ENCODE measurements around the gene ICA1L. TPM values are rescaled to one million over a fixed set of nuclear protein-coding genes. Genes with fewer than 3 reads are reported as not detected.
"Not testable (repeated sequence)": the region's sequence is repeated elsewhere in the genome, so short reads cannot be mapped to it uniquely, and the experiment has no call there.

Gene ICA1L
- total RNA-seq, 1 experiment from 2014 or later = 3.3 TPM

DNA sequence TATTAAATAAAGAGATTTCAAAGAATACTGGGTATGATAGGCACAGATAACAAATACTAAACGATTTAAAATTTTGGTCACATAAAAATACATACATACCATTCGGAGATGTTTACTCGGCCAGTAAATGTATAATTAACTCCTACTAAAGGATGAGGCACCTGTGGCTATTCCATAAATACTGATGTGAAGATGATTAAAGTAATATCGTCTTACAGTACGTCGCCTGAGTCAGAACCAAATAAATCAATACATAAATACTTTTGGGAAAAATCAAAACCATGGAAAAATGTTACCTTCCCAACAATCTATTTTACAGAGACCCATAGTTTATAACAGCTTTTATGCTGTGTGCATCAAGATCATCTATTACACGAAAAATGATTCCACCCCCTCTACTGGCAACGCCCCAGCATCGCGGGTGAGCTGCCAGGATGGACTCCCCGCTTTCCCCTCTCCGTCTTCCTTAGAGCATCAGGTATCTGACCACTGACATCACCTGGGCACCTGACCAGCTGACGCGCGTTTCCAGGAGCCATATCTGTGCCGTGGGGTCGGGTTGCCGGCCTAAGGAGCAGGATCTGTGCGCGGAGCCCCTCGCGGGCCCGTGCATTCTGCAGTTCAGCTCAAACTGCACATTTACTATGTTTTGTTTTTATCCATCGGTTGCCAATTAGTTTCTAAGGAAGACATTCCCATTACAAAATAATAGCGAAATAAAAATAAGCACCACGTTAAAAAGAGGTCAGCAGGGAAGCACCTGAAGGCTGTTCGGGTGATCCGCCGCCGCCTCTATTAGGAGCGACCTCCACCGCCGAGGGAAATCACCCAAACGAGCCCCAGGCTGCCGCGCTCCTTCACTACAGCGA, 901 bp downstream of the ICA1L start:
- no peaks in the 10 kb centered on the region for H3K27me3 ChIP-seq
- peak; percentile 47 for DNase-seq
- peak overlapping the region; percentile 73 for H3K4me3 ChIP-seq
- no peaks in the 10 kb centered on the region for H3K36me3 ChIP-seq
- H3K9me3 ChIP-seq = no peaks in the 10 kb centered on the region

DNA sequence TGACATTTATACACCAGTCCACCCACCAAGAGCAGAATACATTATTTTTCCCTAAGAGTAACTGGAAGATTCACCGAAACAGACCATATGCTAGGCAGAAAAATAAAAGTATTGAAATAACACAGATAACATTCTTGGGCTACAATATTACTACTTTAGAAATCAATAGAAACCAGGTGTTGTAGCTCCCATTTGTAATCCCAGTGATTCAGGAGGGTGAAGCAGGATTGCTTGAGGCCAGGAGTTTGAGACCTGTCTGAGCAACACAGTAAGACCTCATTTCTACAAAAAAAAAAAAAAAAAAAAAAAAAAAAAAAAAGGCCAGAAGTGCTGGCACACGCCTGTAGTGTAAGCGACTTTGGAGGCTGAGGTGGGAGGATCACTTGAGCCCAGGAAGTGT, 9.6 kb downstream of the ICA1L start:
- Histone ChIP-seq H3K9me3 (no peaks in the 10 kb centered on the region), H3K36me3 (no peaks in the 10 kb centered on the region)
- no peak for DNase-seq

DNA sequence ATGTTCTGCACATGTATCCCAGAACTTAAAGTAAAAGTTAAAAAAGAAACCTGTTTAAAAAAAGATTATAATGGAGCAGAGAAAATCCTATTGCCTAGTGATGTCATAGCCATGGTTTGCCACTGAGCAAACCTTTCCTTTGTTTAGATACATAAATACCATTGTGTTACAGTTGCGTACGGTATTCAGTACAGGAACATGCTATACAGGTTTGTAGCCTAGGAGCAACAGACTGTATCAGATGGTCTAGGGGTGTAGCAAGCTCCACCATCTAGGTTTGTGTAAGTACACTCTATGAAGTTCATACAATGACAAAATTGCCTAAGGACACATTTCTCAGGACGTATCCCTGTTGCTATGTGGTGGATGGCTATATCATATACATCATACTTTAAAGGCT, 13.0 kb downstream of the ICA1L start:
- no peak overlapping the region for H3K4me3 ChIP-seq
- no peaks in the 10 kb centered on the region for H3K9me3 ChIP-seq
- DNase-seq = no peak
- no peaks in the 10 kb centered on the region for H3K27me3 ChIP-seq
- H3K36me3 ChIP-seq = no peaks in the 10 kb centered on the region

More for the DNA sequence above, 9.6 kb downstream of the ICA1L start:
- no peaks in the 10 kb centered on the region for H3K27me3 ChIP-seq
- H3K4me3 ChIP-seq = no peak overlapping the region

DNA sequence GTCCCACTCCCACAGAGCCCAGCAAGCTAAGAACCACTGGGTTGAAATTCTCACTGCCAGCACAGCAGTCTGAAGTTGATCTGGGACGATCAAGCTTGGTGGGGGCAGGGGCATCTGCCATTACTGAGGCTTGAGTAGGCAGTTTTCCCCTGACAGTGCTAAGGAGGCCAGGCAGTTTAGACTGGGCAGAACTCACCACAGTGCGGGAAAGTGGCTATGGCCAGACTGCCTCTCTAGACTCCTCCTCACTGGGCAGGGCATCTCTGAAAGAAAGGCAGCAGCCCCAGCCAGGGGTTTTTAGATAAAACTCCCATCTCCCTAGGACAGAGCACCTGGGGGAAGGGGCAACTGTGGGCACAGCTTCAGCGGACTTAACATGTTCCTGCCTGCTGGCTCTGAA, 22.2 kb downstream of the ICA1L start:
- not testable (repeated sequence) for DNase-seq, H3K27me3 ChIP-seq, H3K9me3 ChIP-seq, H3K36me3 ChIP-seq, H3K4me3 ChIP-seq

DNA sequence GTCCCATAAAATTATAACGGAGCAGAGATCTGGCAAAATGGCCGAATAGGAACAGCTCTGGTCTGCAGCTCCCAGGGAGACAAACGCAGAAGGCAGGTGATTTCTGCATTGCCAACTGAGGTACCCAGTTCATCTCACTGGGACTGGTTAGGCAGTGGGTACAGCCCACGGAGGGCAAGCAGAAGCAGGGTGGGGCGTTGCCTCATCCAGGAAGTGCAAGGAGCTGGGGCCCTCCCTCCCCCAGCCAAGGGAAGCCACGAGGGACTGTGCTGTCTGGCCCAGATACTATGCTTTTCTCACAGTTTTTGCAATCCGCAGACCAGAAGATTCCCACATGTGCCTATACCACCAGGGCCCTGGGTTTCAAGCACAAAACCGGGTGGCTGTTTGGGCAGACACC, 22.8 kb downstream of the ICA1L start:
- H3K36me3 ChIP-seq = no peaks in the 10 kb centered on the region
- no peak overlapping the region for H3K4me3 ChIP-seq
- no peak for DNase-seq
- H3K27me3 ChIP-seq = no peaks in the 10 kb centered on the region
- H3K9me3 ChIP-seq = no peaks in the 10 kb centered on the region

DNA sequence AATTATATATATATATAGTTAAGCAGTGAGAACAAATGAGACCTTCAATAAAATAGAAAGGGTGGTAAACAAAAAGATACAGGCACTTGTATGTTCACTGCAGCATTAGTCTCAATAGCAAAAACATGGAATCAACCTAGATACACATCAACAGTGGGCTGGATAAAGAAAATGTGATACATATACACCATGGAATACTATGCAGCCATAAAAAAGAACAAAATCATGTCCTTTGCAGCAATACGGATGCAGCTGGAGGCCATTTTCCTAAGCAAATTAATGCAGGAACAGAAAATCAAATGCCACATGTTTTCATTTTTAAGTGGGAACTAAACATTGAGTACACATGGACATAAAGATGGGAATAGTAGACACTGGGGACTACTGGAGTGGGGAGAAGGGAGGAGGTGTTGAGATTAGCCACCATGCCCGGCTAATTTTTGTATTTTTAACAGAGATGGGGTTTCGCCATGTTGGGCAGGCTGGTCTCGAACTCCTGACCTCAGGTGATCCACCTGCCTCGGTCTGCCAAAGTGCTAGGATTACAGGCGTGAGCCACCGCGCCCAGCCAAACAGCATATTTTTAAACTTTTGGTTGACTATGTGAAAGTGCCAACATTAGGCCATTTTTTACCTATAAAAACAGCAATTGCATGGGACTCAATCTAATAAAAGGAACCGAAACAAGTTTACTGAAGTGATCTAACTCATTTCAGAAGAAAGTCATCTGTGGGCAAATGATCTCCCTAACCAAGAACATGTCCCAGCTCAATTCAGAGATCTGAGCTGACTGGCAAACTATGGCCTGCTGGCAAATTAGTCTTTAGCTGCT, 23.7 kb downstream of the ICA1L start:
- no peaks in the 10 kb centered on the region for H3K36me3 ChIP-seq
- H3K4me3 ChIP-seq = no peak overlapping the region
- no peaks in the 10 kb centered on the region for H3K27me3 ChIP-seq
- H3K9me3 ChIP-seq = 0 out of 2 replicates have a peak, but pooled peaks cover 5% of the 10 kb centered on the region
- DNase-seq = no peak

DNA sequence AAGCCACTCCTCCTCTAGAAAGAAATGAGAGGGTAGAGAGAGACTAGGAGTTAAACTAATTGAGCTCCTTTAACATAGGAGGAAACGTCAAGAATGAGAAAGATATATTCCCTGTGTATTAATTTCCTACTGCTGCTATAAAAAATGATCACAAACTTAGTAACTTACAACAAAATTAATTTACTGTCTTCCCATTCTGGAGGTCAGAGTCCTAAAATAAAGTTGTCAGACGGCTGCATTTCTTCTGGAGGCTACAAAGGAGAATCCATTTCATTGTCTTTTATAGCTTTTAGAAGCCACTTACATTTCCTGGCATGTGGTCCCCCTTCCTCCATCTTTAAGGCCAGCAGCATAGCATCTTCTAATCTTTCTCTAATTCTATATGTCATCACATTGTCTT, 26.9 kb downstream of the ICA1L start:
- no peaks in the 10 kb centered on the region for H3K27me3 ChIP-seq
- peaks cover 12% of the 10 kb centered on the region; the same call in 1 of the 2 replicates for H3K9me3 ChIP-seq
- no peaks in the 10 kb centered on the region for H3K36me3 ChIP-seq
- no peak overlapping the region for H3K4me3 ChIP-seq
- DNase-seq = no peak

DNA sequence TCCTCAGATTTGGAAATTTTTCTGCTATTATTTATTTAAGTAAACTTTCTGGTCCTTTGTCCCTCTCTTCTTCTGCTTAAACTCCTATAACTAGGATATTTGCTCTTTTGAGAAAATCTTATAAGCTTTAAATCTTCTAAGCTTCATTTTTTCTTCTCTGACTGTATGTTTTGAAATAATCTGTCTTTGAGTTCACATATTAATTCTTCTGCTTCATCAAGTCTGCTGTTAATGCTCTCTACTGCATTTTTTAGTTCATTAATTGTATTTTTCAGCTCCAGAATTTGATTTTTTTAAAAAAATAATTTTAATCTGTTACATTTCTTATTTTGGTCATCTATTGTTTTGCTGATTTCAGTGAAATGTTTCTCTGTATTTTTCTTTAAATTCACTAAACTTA, 28.9 kb downstream of the ICA1L start:
- DNase-seq = no peak
- peaks cover 12% of the 10 kb centered on the region; the same call in 1 of the 2 replicates for H3K9me3 ChIP-seq
- no peaks in the 10 kb centered on the region for H3K27me3 ChIP-seq
- H3K36me3 ChIP-seq = no peaks in the 10 kb centered on the region
- no peak overlapping the region for H3K4me3 ChIP-seq

DNA sequence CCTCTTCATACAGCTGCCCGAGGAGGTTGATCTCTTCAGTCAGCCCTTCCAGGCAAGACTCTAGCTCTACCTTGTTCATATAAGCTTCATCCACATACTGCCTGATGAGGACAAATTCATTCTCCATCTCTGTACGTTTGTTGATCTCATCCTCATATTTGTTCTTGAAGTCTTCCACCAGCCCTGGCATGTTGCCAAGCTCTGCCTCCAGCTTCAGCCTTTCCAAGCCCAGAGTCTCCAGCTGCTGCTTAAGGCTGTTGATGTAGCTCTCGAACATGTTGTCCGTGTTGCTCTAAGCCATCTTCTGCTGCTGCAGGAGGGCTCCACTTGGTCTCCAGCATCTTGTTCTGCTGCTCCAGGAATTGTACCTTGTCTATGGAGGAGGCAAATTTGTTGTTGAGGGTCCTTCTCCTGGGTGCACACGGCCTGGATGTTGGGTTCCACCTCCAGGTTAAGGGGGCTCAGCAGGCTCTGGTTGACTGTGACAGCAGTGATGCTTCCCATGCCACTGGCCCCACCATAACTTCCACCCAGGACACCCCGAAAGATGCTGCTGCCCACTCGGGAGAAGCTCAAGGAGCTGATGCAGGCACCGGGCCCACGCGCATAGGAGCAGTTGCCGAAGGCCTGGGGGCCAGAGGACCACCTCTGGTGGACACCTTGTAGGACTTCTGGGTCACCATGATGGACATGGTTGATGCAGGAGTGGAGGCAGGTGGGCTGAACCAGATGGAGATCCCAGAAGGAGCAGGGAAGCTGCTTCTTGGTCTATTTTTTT, 30.3 kb downstream of the ICA1L start:
- Histone ChIP-seq H3K4me3 (no peak overlapping the region), H3K36me3 (no peaks in the 10 kb centered on the region), H3K9me3 (peaks cover 12% of the 10 kb centered on the region; the same call in 1 of the 2 replicates), H3K27me3 (no peaks in the 10 kb centered on the region)
- DNase-seq = no peak

DNA sequence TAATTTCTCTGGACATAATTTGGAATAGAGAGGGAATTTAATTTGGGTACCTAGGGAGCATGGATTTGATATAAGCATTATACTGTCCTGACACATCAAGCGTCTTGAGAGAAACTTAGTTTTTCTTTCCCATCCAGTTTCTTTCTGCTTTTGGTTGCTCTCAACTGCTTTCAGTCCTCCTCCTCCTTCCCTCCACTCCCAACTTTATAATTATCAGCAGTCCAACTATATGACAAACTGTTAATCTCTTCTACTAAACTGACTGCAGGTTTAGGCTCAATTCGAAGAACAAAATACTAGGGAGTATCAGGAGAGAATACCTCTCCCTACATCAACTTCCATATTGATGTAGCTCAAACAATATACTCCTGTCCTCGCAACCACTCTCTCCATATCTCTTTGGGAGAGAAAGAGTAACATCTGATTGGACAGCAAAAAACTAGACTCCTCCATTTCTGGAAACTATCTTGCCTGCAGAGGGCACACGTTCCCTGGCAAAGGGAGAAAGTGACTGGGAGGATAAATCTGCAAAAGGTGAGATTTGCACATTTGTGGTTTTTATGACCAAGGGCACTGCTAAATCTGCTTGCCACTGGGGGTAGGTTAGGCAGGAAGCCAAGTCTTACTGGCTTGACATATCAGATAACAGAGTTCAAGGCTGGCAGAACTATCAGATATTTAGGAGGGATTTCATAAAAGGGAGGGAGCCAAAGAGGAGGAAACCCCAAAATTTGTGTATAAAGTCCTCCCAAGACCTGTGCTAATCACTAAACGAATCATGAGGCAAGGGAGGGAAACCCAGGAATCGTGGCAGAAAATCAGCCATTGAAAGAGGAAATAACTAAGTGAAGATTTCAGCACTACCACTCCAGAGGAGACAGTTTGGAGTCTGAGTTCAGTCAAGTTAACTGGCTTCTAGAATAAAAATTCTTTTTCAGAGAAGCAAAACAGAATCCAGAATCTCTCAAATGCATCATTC, 40.0 kb downstream of the ICA1L start:
- no peak overlapping the region for H3K4me3 ChIP-seq
- H3K9me3 ChIP-seq = no peaks in the 10 kb centered on the region
- peak; percentile 26 for DNase-seq
- no peaks in the 10 kb centered on the region for H3K36me3 ChIP-seq
- H3K27me3 ChIP-seq = no peaks in the 10 kb centered on the region

DNA sequence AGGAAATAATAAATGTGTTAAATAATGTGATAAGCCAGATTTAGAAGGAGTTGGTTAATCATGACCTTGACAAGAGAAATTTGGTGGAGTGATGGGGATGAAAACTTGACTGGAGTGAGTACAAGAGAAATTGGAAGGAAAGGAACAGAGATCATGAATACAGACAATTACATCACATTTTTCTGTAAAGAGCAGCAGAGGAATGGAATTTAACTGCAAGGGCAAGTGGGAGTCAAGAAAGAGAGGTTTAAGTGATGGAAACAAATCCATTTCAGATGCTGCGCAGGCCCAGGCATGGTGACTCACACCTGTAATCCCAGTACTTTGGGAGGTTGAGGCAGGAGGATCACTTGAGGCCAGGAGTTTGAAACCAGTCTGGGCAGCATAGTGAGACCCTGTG, 46.7 kb downstream of the ICA1L start:
- H3K9me3 ChIP-seq = no peaks in the 10 kb centered on the region
- H3K27me3 ChIP-seq = no peaks in the 10 kb centered on the region
- no peak overlapping the region for H3K4me3 ChIP-seq
- no peaks in the 10 kb centered on the region for H3K36me3 ChIP-seq
- DNase-seq = no peak

DNA sequence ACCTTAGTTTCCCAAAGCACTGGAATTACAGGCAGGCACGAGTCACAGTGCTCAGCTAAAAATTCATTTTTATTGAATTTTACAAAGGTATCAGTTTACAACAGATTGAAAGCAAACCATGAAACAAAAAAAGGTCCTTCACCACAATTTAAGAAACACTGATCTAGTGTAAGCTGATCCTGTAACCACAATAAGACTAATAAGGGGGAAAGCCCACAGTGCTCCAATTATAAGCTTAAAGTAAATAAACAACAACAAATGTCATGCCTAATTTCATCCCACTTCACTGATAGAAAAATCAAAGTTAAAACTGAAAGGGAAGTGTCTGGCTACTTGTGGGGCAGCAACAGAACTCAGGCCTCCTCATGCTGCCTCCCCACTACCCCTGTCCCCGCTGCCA, 49.2 kb downstream of the ICA1L start:
- H3K36me3 ChIP-seq = no peaks in the 10 kb centered on the region
- H3K9me3 ChIP-seq = no peaks in the 10 kb centered on the region
- DNase-seq = no peak
- H3K27me3 ChIP-seq = no peaks in the 10 kb centered on the region
- no peak overlapping the region for H3K4me3 ChIP-seq

DNA sequence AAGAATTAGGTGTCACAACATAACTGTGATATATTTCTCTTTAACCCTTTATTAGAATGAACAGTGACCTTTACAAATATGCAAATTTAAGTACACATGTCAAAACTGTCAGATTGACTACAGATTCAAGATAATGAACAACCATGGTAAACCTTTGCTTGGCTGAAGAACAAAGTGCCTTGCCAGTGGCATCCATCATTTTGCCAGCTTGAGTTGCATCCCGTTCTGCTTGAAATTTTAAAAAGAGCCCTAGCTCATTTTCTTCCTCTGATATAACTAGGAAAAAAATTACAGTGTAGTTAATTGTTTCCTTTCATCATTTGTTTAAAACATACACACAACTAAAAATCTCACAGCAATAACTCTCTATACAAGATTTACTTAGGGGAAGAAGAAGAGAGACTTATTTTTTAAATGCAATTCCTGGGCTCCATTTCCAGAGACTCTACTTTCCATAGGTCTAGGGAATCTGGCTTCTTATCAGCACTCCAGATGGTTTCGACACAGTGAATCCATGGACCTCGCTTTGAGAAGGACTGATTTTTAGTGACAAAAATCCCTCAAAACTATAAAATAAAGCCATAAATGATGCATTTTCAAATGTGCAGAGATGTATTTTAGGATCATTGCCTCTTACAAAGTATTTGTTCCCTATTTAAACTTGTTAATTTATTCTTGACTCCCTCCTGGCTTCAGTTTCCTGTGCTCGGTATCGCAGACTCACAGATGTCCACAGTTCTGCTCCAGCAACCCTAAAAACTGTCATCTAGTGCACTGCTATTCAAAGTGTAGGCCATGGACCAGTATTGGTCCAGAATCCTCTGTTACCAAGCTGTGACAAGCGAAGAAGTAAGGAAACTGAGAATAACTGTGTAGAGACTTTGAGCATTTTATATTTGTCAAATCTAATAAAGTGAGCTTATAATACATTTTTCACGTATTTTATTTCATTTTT, 50.1 kb downstream of the ICA1L start:
- Histone ChIP-seq H3K9me3 (no peaks in the 10 kb centered on the region), H3K4me3 (no peak overlapping the region), H3K36me3 (no peaks in the 10 kb centered on the region), H3K27me3 (no peaks in the 10 kb centered on the region)
- no peak for DNase-seq

DNA sequence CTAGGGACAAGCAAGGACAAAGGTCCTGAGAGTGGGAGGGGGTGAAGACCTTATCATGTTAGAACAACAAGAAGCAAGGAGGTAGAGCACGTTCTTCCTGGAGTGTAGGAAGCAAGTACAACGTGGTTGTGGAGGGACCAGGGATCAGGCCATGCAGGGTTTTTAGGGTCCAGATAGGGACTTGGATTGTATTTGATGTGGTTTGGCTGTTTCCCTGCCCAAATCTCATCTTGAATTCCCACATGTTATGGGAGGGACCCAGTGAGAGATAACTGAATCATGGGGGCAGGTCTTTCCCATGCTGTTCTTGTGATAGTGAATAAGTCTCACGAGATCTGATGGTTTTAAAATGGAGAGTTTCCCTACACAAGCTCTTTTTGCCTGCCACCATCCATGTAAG, 53.2 kb downstream of the ICA1L start:
- Histone ChIP-seq H3K9me3 (no peaks in the 10 kb centered on the region), H3K27me3 (no peaks in the 10 kb centered on the region), H3K36me3 (no peaks in the 10 kb centered on the region), H3K4me3 (no peak overlapping the region)
- DNase-seq = no peak

DNA sequence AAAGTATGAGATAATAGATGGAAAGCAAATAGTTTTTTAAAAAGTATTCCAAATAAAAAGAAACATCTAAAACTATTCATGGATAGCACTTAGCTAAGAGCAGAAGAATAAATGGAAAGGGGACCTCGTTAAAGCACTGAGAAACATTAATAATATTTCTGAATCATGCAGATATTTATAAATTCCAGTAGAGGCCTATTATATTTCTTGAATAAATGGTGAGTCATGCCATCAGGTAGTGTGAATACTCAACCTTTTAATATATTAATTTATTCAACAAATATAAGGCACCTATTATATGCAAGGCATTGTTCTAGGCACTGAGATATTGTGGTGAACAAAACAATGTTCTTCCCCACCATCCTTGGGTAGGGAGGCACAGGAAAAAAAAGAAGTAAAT, 53.8 kb downstream of the ICA1L start:
- no peaks in the 10 kb centered on the region for H3K27me3 ChIP-seq
- DNase-seq = no peak
- no peak overlapping the region for H3K4me3 ChIP-seq
- H3K9me3 ChIP-seq = no peaks in the 10 kb centered on the region
- no peaks in the 10 kb centered on the region for H3K36me3 ChIP-seq

Data from MG63 (cell line).